ENCODE data around the gene HOXC11.
A peak's percentile ranks its signal among the peaks of the same experiment; 100 is the strongest.

The HOXC11 gene

GRCh38 chr12:53938326-53939140, 34.4 kb upstream of the HOXC11 start, which contains the start of gene HOXC13:
Gene HOXC13 (plus strand): TSS chr12:53938831. CDS start chr12:53938907, 76 bp downstream.
- TF ChIP-seq CTCF (conservative IDR thresholded peaks at IDR 0.05; ENCODE audit: control insufficient read depth, insufficient read depth, low read depth, low read length), result no peak
- no peak within 1 kb of the TSS for H3K4me3 ChIP-seq (ENCODE audit: control insufficient read depth, low read depth, low read length)
- peak; percentile 68 for DNase-seq (ENCODE audit: low read depth)

- no peak overlapping the region for H3K4me3 ChIP-seq (ENCODE audit: control insufficient read depth, low read depth, low read length)
- DNase-seq (ENCODE audit: low read depth), result peak; percentile 26
- TF ChIP-seq CTCF (conservative IDR thresholded peaks at IDR 0.05; ENCODE audit: control insufficient read depth, insufficient read depth, low read depth, low read length), result no peak
Measured at GRCh38 chr12:53939141-53940108, 33.5 kb upstream of the HOXC11 start.

GRCh38 chr12:53940443-53941014, 32.4 kb upstream of the HOXC11 start:
- no peak for DNase-seq (ENCODE audit: low read depth)
- H3K4me3 ChIP-seq (ENCODE audit: control insufficient read depth, low read depth, low read length), result no peak overlapping the region
- TF ChIP-seq CTCF (conservative IDR thresholded peaks at IDR 0.05; ENCODE audit: control insufficient read depth, insufficient read depth, low read depth, low read length), result no peak

- no peak overlapping the region for H3K4me3 ChIP-seq (ENCODE audit: control insufficient read depth, low read depth, low read length)
- no peak for DNase-seq (ENCODE audit: low read depth)
- TF ChIP-seq CTCF (conservative IDR thresholded peaks at IDR 0.05; ENCODE audit: control insufficient read depth, insufficient read depth, low read depth, low read length), result no peak
Measured at GRCh38 chr12:53941187-53941586, 31.7 kb upstream of the HOXC11 start.

- DNase-seq (ENCODE audit: low read depth), result no peak
- TF ChIP-seq CTCF (conservative IDR thresholded peaks at IDR 0.05; ENCODE audit: control insufficient read depth, insufficient read depth, low read depth, low read length), result no peak
- H3K4me3 ChIP-seq (ENCODE audit: control insufficient read depth, low read depth, low read length), result no peak overlapping the region
Measured at GRCh38 chr12:53941750-53942149, 31.2 kb upstream of the HOXC11 start.

- no peak overlapping the region for H3K4me3 ChIP-seq (ENCODE audit: control insufficient read depth, low read depth, low read length)
- DNase-seq (ENCODE audit: low read depth), result no peak
- TF ChIP-seq CTCF (conservative IDR thresholded peaks at IDR 0.05; ENCODE audit: control insufficient read depth, insufficient read depth, low read depth, low read length), result no peak
Measured at GRCh38 chr12:53942467-53942997, 30.4 kb upstream of the HOXC11 start.

All from fibroblast of mammary gland (primary cell).